Chondrocyte (in vitro differentiated cells): ENCODE results near the gene YY1AP1. TPM values are rescaled to one million over a fixed set of nuclear protein-coding genes. Genes with fewer than 3 reads are reported as not detected.
"Not testable (repeated sequence)": the region's sequence is repeated elsewhere in the genome, so short reads cannot be mapped to it uniquely, and the experiment has no call there.

Experiments
- DNase-seq: peaks from one replicate; pipeline ENCODE4 v3.0.0; 2021; ENCODE audit warnings: mixed read lengths, low spot score
- H3K27ac Mint-ChIP-seq: one replicate; pipeline ENCODE4 v1.8.0; 2021; ENCODE audit warnings: mild to moderate bottlenecking, moderate library complexity, mixed read lengths; ENCODE audit not compliant: unreplicated experiment
- H3K27me3 Mint-ChIP-seq: 2 replicates; pipeline ENCODE4 v1.8.0; 2021; ENCODE audit warnings: low read depth, mixed read lengths
- H3K36me3 Mint-ChIP-seq: 2 replicates; pipeline ENCODE4 v1.8.0; 2021; ENCODE audit warnings: low read depth, mixed read lengths
- H3K4me1 Mint-ChIP-seq: 2 replicates; pipeline ENCODE4 v1.8.0; 2021; ENCODE audit warnings: low read depth, mild to moderate bottlenecking, mixed read lengths
- H3K4me3 Mint-ChIP-seq: one replicate; pipeline ENCODE4 v1.8.0; 2021; ENCODE audit warnings: mild to moderate bottlenecking, moderate library complexity, mixed read lengths; ENCODE audit not compliant: unreplicated experiment
- H3K9me3 Mint-ChIP-seq: 2 replicates; pipeline ENCODE4 v1.8.0; 2021; ENCODE audit warnings: low read depth, mixed read lengths
- total RNA-seq: library from RNA; stranded (reverse); gene quantifications from 3 replicates; pipeline ENCODE4 v1.2.1, GENCODE V29; 2021
- TF ChIP-seq, protein P1 (sequence below): fragments of 200-600 bp; sonication (generic); IDR thresholded peaks from 2 replicates; pipeline ENCODE4 v1.5.0; 2021; ENCODE audit warnings: antibody characterized with exemption, mild to moderate bottlenecking, moderate library complexity

YY1AP1 gene
- total RNA-seq, 1 donor from 2014 or later, result 41.9 TPM

DNA sequence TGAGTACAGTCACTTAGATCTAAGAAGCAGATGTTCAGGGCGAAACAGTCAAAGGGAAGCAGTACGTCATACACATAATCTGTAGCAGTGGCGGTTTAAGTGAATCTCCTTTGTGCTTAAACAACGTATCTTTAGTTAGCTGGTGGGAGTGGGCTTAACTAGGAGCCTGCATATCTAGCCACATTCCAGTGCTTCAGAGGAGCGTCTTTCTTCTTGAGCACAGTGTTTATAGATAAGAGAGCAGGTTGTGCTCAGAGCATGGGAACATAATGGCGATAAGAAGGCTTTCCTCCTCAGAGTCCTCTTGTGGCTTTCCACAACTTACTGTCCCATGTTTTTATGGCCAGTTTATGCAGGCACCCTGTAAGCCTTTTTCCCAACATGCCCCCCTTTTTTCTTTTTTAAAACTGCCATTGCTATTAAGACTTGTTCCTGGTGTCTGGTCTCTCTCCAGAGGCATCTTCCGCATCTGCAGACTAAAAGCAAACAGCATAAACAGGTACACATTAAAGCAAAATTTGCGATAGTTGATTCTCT lies 3.5 kb upstream of the YY1AP1 start:
- H3K9me3 Mint-ChIP-seq, result no peaks in the 10 kb centered on the region
- TF ChIP-seq, protein P1, sequence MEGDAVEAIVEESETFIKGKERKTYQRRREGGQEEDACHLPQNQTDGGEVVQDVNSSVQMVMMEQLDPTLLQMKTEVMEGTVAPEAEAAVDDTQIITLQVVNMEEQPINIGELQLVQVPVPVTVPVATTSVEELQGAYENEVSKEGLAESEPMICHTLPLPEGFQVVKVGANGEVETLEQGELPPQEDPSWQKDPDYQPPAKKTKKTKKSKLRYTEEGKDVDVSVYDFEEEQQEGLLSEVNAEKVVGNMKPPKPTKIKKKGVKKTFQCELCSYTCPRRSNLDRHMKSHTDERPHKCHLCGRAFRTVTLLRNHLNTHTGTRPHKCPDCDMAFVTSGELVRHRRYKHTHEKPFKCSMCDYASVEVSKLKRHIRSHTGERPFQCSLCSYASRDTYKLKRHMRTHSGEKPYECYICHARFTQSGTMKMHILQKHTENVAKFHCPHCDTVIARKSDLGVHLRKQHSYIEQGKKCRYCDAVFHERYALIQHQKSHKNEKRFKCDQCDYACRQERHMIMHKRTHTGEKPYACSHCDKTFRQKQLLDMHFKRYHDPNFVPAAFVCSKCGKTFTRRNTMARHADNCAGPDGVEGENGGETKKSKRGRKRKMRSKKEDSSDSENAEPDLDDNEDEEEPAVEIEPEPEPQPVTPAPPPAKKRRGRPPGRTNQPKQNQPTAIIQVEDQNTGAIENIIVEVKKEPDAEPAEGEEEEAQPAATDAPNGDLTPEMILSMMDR, result no peak
- H3K36me3 Mint-ChIP-seq, result peaks cover 10% of the 10 kb centered on the region
- H3K27me3 Mint-ChIP-seq, result no peaks in the 10 kb centered on the region
- DNase-seq, result no peak
- H3K4me1 Mint-ChIP-seq, result peaks cover 40% of the 10 kb centered on the region
- H3K27ac Mint-ChIP-seq, result no peak overlapping the region
- no peak overlapping the region for H3K4me3 Mint-ChIP-seq

DNA sequence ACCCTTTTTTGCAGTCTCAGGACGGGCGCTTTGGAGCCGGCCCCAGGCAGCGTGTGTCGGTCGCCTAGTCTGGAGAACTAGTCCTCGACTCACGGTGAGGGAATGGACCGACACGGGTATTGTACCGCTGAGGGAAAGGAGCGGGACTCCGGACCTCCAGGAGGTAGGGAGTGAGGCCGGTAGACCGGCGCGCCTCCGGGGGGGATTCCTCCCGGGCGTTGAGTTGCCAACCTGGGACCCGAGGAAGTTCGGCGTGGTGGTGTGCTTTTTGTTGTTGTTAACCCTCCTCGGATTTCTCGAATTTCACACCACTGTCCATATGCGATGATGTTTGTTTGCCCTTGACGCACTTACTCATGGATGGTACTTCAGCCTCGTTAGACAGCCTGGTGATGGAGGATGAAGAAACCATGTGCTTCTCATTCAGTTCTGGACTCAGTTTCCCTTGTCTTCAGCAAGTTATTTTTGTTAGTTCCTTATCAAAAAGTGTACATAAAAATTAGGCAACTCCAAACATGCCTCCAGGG lies 570 bp upstream of the YY1AP1 start, which contains the start of gene DAP3:
Gene DAP3, plus strand, starts transcription at position 11 of the 527 bp plus-strand sequence. CDS start 20,689 bp downstream, outside the sequence.
- peaks cover 12% of the 10 kb centered on the region for H3K36me3 Mint-ChIP-seq
- not testable (repeated sequence) for DNase-seq

DNA sequence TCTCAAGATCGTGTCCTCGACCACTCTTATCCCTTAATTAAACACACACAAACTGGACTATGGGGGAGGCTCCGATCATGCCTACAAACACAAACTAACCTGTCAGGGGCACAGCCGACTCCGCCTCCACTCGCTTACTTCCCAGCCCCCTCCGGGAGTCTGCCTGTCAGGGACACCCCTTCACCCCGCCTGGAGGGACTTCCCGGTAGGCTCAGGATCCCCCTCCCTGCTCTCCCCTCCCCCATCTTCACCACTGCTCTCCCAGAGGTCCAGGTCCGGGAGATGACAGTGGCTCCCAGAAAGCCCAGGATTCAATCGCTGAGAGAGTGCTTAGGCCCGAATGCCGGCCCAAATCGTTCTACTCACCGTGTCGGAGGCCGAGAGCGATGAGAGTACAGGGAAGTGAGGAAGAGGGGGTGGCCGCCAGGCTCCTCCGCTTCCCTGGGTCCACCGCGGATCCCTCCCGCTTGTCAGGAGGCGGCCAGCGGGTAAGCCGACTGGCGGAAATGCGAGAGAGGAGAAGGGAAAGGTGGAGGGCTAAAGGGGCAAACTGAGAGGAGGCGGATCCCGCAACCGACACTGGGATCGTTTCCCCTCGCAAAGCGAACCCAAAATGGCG lies 760 bp downstream of the YY1AP1 start:
- not testable (repeated sequence) for H3K9me3 Mint-ChIP-seq, H3K27me3 Mint-ChIP-seq, DNase-seq
- H3K36me3 Mint-ChIP-seq, result peaks cover 12% of the 10 kb centered on the region
- H3K27ac Mint-ChIP-seq, result peak overlapping the region; percentile 97
- H3K4me3 Mint-ChIP-seq, result peak overlapping the region; percentile 94
- H3K4me1 Mint-ChIP-seq, result peaks cover 54% of the 10 kb centered on the region

More for the DNA sequence above, 570 bp upstream of the YY1AP1 start, which contains the start of gene DAP3:
- Mint-ChIP-seq H3K27ac (peak within 1 kb of the TSS; percentile 97), H3K4me3 (peak within 1 kb of the TSS; percentile 94), H3K4me1 (peaks cover 50% of the 10 kb centered on the region)
- H3K27me3 Mint-ChIP-seq, H3K9me3 Mint-ChIP-seq: not testable (repeated sequence)

DNA sequence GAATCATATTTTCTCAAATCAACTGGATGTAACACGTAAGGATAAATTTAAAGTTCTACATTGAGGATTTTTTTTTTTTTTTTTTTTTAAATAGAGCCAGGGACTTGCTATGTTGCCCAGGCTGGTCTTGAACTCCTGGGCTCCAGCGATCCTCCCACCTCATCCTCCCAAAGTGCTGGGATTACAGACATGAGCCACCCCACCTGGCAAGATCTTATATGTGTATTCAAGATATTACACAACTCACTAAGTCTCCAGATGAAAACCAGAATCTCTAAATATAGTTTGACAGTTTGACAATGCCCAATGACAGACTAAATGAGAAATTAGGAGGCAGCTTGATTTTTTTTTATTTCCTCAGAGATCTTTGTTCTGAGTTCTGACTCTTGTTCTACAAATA lies 6.8 kb downstream of the YY1AP1 start:
- TF ChIP-seq, protein P1, result no peak
- no peaks in the 10 kb centered on the region for H3K27me3 Mint-ChIP-seq

DNA sequence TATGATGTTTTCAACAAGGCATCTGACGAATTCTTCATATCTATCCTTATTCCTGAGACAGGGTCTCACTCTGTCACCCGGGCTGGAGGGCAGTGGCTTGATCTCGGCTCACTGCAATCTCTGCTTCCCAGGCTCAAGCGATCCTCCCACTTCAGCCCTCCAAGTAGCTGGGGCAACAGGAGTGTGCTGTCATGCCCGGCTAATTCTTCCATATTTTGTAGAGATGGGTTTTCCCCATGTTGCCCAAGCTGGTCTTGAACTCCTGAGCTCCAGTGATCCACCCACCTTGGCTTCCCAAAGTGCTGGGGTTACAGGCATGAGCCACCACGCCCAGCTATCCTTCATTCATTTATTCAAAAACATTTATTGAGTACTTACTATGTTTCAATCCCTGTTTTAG lies 8.0 kb downstream of the YY1AP1 start:
- Mint-ChIP-seq H3K27me3 (no peaks in the 10 kb centered on the region), H3K36me3 (peaks cover 23% of the 10 kb centered on the region)
- TF ChIP-seq, protein P1, result no peak

More for the DNA sequence above, 6.8 kb downstream of the YY1AP1 start:
- DNase-seq, result no peak
- Mint-ChIP-seq H3K36me3 (peaks cover 14% of the 10 kb centered on the region), H3K27ac (no peak overlapping the region), H3K4me3 (no peak overlapping the region), H3K9me3 (no peaks in the 10 kb centered on the region), H3K4me1 (peaks cover 29% of the 10 kb centered on the region)

DNA sequence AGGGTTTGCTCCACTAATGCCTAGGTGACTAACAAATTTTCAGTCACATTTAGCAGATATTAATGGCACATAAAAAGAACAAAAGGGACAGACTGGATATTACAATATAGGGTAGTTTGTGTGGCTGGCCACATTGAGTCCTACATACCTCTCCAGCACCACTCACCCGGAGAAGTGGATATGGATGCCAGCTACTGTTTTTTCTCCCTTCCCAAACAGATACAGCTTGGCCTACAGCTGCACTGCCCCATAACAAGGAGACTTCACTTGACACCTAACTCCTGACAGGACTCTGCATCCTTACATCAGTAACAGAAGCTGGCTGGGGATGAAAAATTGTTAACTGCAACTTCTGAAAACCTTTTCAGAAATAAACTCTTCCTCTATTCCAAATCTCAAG lies 9.6 kb downstream of the YY1AP1 start:
- DNase-seq, H3K9me3 Mint-ChIP-seq, H3K4me3 Mint-ChIP-seq, H3K27me3 Mint-ChIP-seq, H3K4me1 Mint-ChIP-seq: not testable (repeated sequence)
- peak overlapping the region; percentile 61 for H3K27ac Mint-ChIP-seq
- H3K36me3 Mint-ChIP-seq, result peaks cover 27% of the 10 kb centered on the region

More for the DNA sequence above, 8.0 kb downstream of the YY1AP1 start:
- H3K4me1 Mint-ChIP-seq, result peaks cover 19% of the 10 kb centered on the region
- no peaks in the 10 kb centered on the region for H3K9me3 Mint-ChIP-seq
- no peak overlapping the region for H3K4me3 Mint-ChIP-seq
- no peak overlapping the region for H3K27ac Mint-ChIP-seq
- DNase-seq, result no peak
